ENCODE measurements around the gene PREX1.

Gene PREX1

DNA sequence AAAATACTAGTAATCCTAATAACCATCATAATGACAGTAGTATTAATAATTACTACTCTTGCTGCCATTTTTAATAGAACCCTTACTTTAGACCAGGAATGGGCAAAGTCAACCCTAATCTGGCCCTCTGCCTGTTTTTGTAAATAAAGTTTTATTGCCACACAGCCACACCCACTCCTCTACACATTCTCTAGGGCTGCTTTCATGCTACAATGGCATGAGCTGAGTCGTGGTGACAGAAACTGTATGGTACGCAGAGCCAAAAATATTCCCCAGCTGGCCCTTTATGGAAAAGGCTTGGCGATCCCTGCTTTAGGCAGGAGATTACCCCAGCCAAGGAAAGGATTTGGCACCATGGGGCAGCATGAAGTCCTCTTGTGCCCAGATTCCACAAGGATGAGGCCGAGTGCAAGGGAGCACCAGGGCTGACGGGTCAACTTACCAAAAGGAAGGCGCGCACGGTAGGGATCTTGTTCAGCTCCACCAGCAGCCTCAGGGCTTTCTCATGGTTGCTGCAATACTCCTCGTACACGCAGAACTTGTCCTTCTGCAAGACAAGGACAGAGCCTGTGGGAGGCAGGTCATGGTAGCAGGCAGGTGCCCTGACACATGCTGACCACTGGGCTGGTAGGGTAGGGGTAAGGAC lies 93.6 kb downstream of the PREX1 start:
- H3K27me3 ChIP-seq (ENCODE audit: control insufficient read depth in 3 of 3, insufficient read depth in 3 of 3, low read depth in 1 of 3, low read length in 3 of 3): no peaks in the 10 kb centered on the region
- no CpG with 5 or more reads among the region's 10 CpGs for WGBS, 2 donors (ENCODE audit: extremely low coverage in 2 of 2, insufficient read length in 2 of 2, insufficient replicate concordance in 1 of 2)
- H3K4me3 ChIP-seq (ENCODE audit: low read length in 2 of 2): no peak overlapping the region
- H3K36me3 ChIP-seq (replicated peaks in 1 of 2; ENCODE audit: control insufficient read depth in 2 of 2, insufficient read depth in 2 of 2, low read length in 2 of 2): peaks cover 0 to 100% of the 10 kb centered on the region in 2 donors
- H2BK12ac ChIP-seq (ENCODE audit: low read length): no peak overlapping the region
- H4K91ac ChIP-seq (ENCODE audit: low read depth, low read length, poor library complexity): no peak overlapping the region
- H2BK120ac ChIP-seq (ENCODE audit: low read depth, low read length): no peak overlapping the region
- H3K9ac ChIP-seq (ENCODE audit: low read depth, low read length, poor library complexity): no peak overlapping the region
- H3K9me3 ChIP-seq (replicated peaks in 1 of 2; ENCODE audit: control insufficient read depth in 2 of 2, insufficient read depth in 1 of 2, low read depth in 1 of 2, low read length in 2 of 2): no peaks in the 10 kb centered on the region
- H3K23ac ChIP-seq (ENCODE audit: low read depth, low read length, poor library complexity): no peak overlapping the region
- DNase-seq (ENCODE audit: low spot score): no peak
- peaks cover 0 to 5% of the 10 kb centered on the region in 2 donors for H3K4me1 ChIP-seq (ENCODE audit: control insufficient read depth in 2 of 2, insufficient read depth in 1 of 2, low read depth in 1 of 2, low read length in 2 of 2)
- no peak overlapping the region for H2BK15ac ChIP-seq (ENCODE audit: low read length)
- H3K27ac ChIP-seq (replicated peaks; ENCODE audit: low read length): no peak overlapping the region
- H3K4ac ChIP-seq (ENCODE audit: low read length): no peak overlapping the region
- no peaks in the 10 kb centered on the region for H3K79me1 ChIP-seq (ENCODE audit: low read depth, low read length)
- H2AFZ ChIP-seq (ENCODE audit: low read length): no peak overlapping the region
- H3K14ac ChIP-seq (ENCODE audit: low read length): no peak overlapping the region
- no peak overlapping the region for H2BK5ac ChIP-seq (ENCODE audit: low read length)
- no peak overlapping the region for H3K18ac ChIP-seq (ENCODE audit: low read length)
- no peak overlapping the region for H4K8ac ChIP-seq (ENCODE audit: low read depth, low read length)
- H3K4me2 ChIP-seq (ENCODE audit: insufficient read depth, low read length, poor library complexity, severe bottlenecking): no peak overlapping the region
- no peak overlapping the region for H2AK5ac ChIP-seq (ENCODE audit: low read depth, low read length)

GRCh38 chr20:48733296-48733790 lies 94.5 kb downstream of the PREX1 start:
- no peak overlapping the region for H2BK15ac ChIP-seq (ENCODE audit: low read length)
- no peak overlapping the region for H3K23ac ChIP-seq (ENCODE audit: low read depth, low read length, poor library complexity)
- no peak overlapping the region for H2BK12ac ChIP-seq (ENCODE audit: low read length)
- H4K8ac ChIP-seq (ENCODE audit: low read depth, low read length): no peak overlapping the region
- H3K36me3 ChIP-seq (replicated peaks in 1 of 2; ENCODE audit: control insufficient read depth in 2 of 2, insufficient read depth in 2 of 2, low read length in 2 of 2): peaks cover 0 to 98% of the 10 kb centered on the region in 2 donors
- no peak overlapping the region for H2AFZ ChIP-seq (ENCODE audit: low read length)
- no peak for DNase-seq (ENCODE audit: low spot score)
- no CpG with 5 or more reads among the region's 3 CpGs for WGBS, 2 donors (ENCODE audit: extremely low coverage in 2 of 2, insufficient read length in 2 of 2, insufficient replicate concordance in 1 of 2)
- no peaks in the 10 kb centered on the region for H3K79me1 ChIP-seq (ENCODE audit: low read depth, low read length)
- H3K9me3 ChIP-seq (replicated peaks in 1 of 2; ENCODE audit: control insufficient read depth in 2 of 2, insufficient read depth in 1 of 2, low read depth in 1 of 2, low read length in 2 of 2): no peaks in the 10 kb centered on the region
- no peak overlapping the region for H3K4me2 ChIP-seq (ENCODE audit: insufficient read depth, low read length, poor library complexity, severe bottlenecking)
- H2BK5ac ChIP-seq (ENCODE audit: low read length): no peak overlapping the region
- H3K27me3 ChIP-seq (ENCODE audit: control insufficient read depth in 3 of 3, insufficient read depth in 3 of 3, low read depth in 1 of 3, low read length in 3 of 3): no peaks in the 10 kb centered on the region
- no peak overlapping the region for H3K14ac ChIP-seq (ENCODE audit: low read length)
- no peak overlapping the region for H3K4me3 ChIP-seq (ENCODE audit: low read length in 2 of 2)
- H2BK120ac ChIP-seq (ENCODE audit: low read depth, low read length): no peak overlapping the region
- H2AK5ac ChIP-seq (ENCODE audit: low read depth, low read length): no peak overlapping the region
- H3K18ac ChIP-seq (ENCODE audit: low read length): no peak overlapping the region
- H3K9ac ChIP-seq (ENCODE audit: low read depth, low read length, poor library complexity): no peak overlapping the region
- H3K4me1 ChIP-seq (ENCODE audit: control insufficient read depth in 2 of 2, insufficient read depth in 1 of 2, low read depth in 1 of 2, low read length in 2 of 2): peaks cover 0 to 7% of the 10 kb centered on the region in 2 donors
- no peak overlapping the region for H4K91ac ChIP-seq (ENCODE audit: low read depth, low read length, poor library complexity)
- no peak overlapping the region for H3K27ac ChIP-seq (replicated peaks; ENCODE audit: low read length)
- no peak overlapping the region for H3K4ac ChIP-seq (ENCODE audit: low read length)

DNA sequence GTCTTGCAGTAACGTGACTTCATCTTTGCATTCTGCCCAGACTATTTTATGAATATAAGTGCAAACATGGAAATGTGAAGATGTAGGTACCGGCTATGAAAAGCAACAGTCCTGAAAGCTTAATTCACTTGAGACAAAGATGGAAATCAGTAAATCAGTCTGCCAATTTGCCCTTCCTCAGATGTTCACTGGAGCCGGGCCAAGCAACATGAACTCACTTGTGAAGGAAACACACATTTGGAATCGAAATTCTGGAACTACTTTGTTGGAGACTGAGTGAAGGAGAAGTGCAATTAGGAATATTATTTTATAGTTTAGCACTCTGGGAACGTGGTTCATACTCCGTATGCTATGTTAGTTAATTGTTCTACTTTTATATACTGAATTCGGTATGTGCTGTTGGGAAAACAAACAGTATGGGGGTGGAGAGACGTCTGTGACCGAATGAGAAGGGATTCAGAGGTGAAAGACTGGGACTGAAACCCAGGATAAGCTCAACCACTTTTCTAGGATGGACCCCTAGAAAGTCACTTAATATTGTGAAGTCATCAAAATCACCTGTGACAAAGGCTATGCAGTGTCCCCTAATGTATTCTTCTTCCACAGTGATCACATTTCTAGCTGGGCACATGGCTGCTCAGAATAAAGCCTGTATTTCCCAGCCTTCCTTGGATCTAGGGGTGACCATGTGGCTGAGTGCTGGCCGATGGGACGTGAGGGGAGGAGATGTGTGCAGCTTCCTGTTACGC lies 95.5 kb downstream of the PREX1 start:
- DNase-seq (ENCODE audit: low spot score): no peak
- WGBS, 2 donors (ENCODE audit: extremely low coverage in 2 of 2, insufficient read length in 2 of 2, insufficient replicate concordance in 1 of 2): no CpG with 5 or more reads among the region's 12 CpGs
- H3K18ac ChIP-seq (ENCODE audit: low read length): no peak overlapping the region
- no peaks in the 10 kb centered on the region for H3K27me3 ChIP-seq (ENCODE audit: control insufficient read depth in 3 of 3, insufficient read depth in 3 of 3, low read depth in 1 of 3, low read length in 3 of 3)
- H3K9ac ChIP-seq (ENCODE audit: low read depth, low read length, poor library complexity): no peak overlapping the region
- H3K36me3 ChIP-seq (replicated peaks in 1 of 2; ENCODE audit: control insufficient read depth in 2 of 2, insufficient read depth in 2 of 2, low read length in 2 of 2): peaks cover 0 to 98% of the 10 kb centered on the region in 2 donors
- no peak overlapping the region for H3K14ac ChIP-seq (ENCODE audit: low read length)
- H3K4me3 ChIP-seq (ENCODE audit: low read length in 2 of 2): no peak overlapping the region
- no peak overlapping the region for H3K4ac ChIP-seq (ENCODE audit: low read length)
- H2BK5ac ChIP-seq (ENCODE audit: low read length): no peak overlapping the region
- H2AK5ac ChIP-seq (ENCODE audit: low read depth, low read length): no peak overlapping the region
- no peaks in the 10 kb centered on the region for H3K79me1 ChIP-seq (ENCODE audit: low read depth, low read length)
- no peak overlapping the region for H2BK12ac ChIP-seq (ENCODE audit: low read length)
- H3K9me3 ChIP-seq (replicated peaks in 1 of 2; ENCODE audit: control insufficient read depth in 2 of 2, insufficient read depth in 1 of 2, low read depth in 1 of 2, low read length in 2 of 2): no peaks in the 10 kb centered on the region
- H2BK15ac ChIP-seq (ENCODE audit: low read length): no peak overlapping the region
- no peak overlapping the region for H4K8ac ChIP-seq (ENCODE audit: low read depth, low read length)
- no peak overlapping the region for H3K4me2 ChIP-seq (ENCODE audit: insufficient read depth, low read length, poor library complexity, severe bottlenecking)
- no peak overlapping the region for H4K91ac ChIP-seq (ENCODE audit: low read depth, low read length, poor library complexity)
- H2BK120ac ChIP-seq (ENCODE audit: low read depth, low read length): no peak overlapping the region
- no peak overlapping the region for H2AFZ ChIP-seq (ENCODE audit: low read length)
- H3K4me1 ChIP-seq (ENCODE audit: control insufficient read depth in 2 of 2, insufficient read depth in 1 of 2, low read depth in 1 of 2, low read length in 2 of 2): peaks cover 0 to 3% of the 10 kb centered on the region in 2 donors
- no peak overlapping the region for H3K23ac ChIP-seq (ENCODE audit: low read depth, low read length, poor library complexity)
- no peak overlapping the region for H3K27ac ChIP-seq (replicated peaks; ENCODE audit: low read length)

DNA sequence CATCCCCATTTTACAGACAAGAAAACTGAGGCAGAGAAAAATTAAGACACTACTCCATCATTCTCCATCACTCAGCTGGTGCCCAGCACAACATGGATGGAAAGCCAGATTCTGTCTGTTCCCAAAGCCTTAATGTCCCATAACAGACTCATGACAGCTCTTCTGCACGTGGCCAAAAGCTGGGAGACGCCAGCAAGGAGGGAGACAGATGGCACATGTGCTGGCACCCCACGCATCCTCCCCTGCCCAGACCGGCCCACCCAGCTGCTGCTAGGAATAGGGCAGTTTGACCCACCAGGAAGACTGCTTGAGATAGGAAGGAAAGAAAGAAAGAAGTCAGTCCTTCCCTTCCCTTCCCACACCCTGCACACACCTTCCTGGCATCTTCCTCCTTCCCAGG lies 96.3 kb downstream of the PREX1 start:
- Histone ChIP-seq H3K18ac (ENCODE audit: low read length) (no peak overlapping the region), H3K4me2 (ENCODE audit: insufficient read depth, low read length, poor library complexity, severe bottlenecking) (no peak overlapping the region), H2BK120ac (ENCODE audit: low read depth, low read length) (no peak overlapping the region), H2BK15ac (ENCODE audit: low read length) (no peak overlapping the region), H3K9ac (ENCODE audit: low read depth, low read length, poor library complexity) (no peak overlapping the region), H2AFZ (ENCODE audit: low read length) (no peak overlapping the region), H3K9me3 (replicated peaks in 1 of 2; ENCODE audit: control insufficient read depth in 2 of 2, insufficient read depth in 1 of 2, low read depth in 1 of 2, low read length in 2 of 2) (no peaks in the 10 kb centered on the region), H2AK5ac (ENCODE audit: low read depth, low read length) (no peak overlapping the region), H3K4me3 (ENCODE audit: low read length in 2 of 2) (no peak overlapping the region), H3K23ac (ENCODE audit: low read depth, low read length, poor library complexity) (no peak overlapping the region), H4K91ac (ENCODE audit: low read depth, low read length, poor library complexity) (no peak overlapping the region), H4K8ac (ENCODE audit: low read depth, low read length) (no peak overlapping the region), H3K36me3 (replicated peaks in 1 of 2; ENCODE audit: control insufficient read depth in 2 of 2, insufficient read depth in 2 of 2, low read length in 2 of 2) (peaks cover 0 to 98% of the 10 kb centered on the region in 2 donors), H3K4ac (ENCODE audit: low read length) (no peak overlapping the region), H3K79me1 (ENCODE audit: low read depth, low read length) (no peaks in the 10 kb centered on the region), H2BK12ac (ENCODE audit: low read length) (no peak overlapping the region), H2BK5ac (ENCODE audit: low read length) (no peak overlapping the region), H3K14ac (ENCODE audit: low read length) (no peak overlapping the region), H3K4me1 (ENCODE audit: control insufficient read depth in 2 of 2, insufficient read depth in 1 of 2, low read depth in 1 of 2, low read length in 2 of 2) (peaks cover 0 to 2% of the 10 kb centered on the region in 2 donors), H3K27ac (replicated peaks; ENCODE audit: low read length) (no peak overlapping the region), H3K27me3 (ENCODE audit: control insufficient read depth in 3 of 3, insufficient read depth in 3 of 3, low read depth in 1 of 3, low read length in 3 of 3) (no peaks in the 10 kb centered on the region)
- no CpG with 5 or more reads among the region's 4 CpGs for WGBS, 2 donors (ENCODE audit: extremely low coverage in 2 of 2, insufficient read length in 2 of 2, insufficient replicate concordance in 1 of 2)
- DNase-seq (ENCODE audit: low spot score): no peak
